ENCODE results near the gene KRT6B.
"Not testable (repeated sequence)": the region's sequence is repeated elsewhere in the genome, so short reads cannot be mapped to it uniquely, and the experiment has no call there.

Gene KRT6B

GRCh38 chr12:52464897-52465296 is 13.0 kb upstream of the KRT6B start:
- DNase-seq, result no peak

- DNase-seq, result no peak
Observed at GRCh38 chr12:52461693-52462092, 9.7 kb upstream of the KRT6B start.

GRCh38 chr12:52458861-52459260 is 6.9 kb upstream of the KRT6B start:
- no peak for DNase-seq

- DNase-seq, result no peak
Observed at GRCh38 chr12:52455821-52456220, 3.9 kb upstream of the KRT6B start.

GRCh38 chr12:52454411-52455201 is 2.7 kb upstream of the KRT6B start:
- DNase-seq, result no peak

GRCh38 chr12:52448228-52448627 is 3.7 kb downstream of the KRT6B start:
- no peak for DNase-seq

GRCh38 chr12:52447196-52447595 is 4.8 kb downstream of the KRT6B start:
- not testable (repeated sequence) for DNase-seq

GRCh38 chr12:52446367-52447045 is 5.4 kb downstream of the KRT6B start:
- no peak for DNase-seq

GRCh38 chr12:52445876-52446275 is 6.1 kb downstream of the KRT6B start:
- no peak for DNase-seq

GRCh38 chr12:52444647-52445595 is 7.0 kb downstream of the KRT6B start:
- no peak for DNase-seq

- no peak for DNase-seq
Observed at GRCh38 chr12:52443966-52444365, 8.0 kb downstream of the KRT6B start.

- DNase-seq, result no peak
Observed at GRCh38 chr12:52442600-52443061, 9.3 kb downstream of the KRT6B start.

GRCh38 chr12:52441320-52441911 is 10.5 kb downstream of the KRT6B start:
- no peak for DNase-seq

- DNase-seq, result no peak
Observed at GRCh38 chr12:52440821-52441319, 11.1 kb downstream of the KRT6B start.

- no peak for DNase-seq
Observed at GRCh38 chr12:52439845-52440244, 12.1 kb downstream of the KRT6B start.

- DNase-seq, result no peak
Observed at GRCh38 chr12:52439420-52439819, 12.5 kb downstream of the KRT6B start.

- no peak for DNase-seq
Observed at GRCh38 chr12:52438305-52439301, 13.3 kb downstream of the KRT6B start.

GRCh38 chr12:52437508-52437907 is 14.4 kb downstream of the KRT6B start:
- no peak for DNase-seq

- DNase-seq, result no peak
Observed at GRCh38 chr12:52436828-52437474, 15.0 kb downstream of the KRT6B start.

GRCh38 chr12:52436000-52436827 is 15.7 kb downstream of the KRT6B start:
- no peak for DNase-seq
